Fibroblast of peridontal ligament (primary cell): ENCODE data around the gene CCDC57.

Experiments
- DNase-seq: peaks from one replicate; pipeline ENCODE4 v3.0.0-alpha.2; 2010; ENCODE audit errors: extremely low read depth

The CCDC57 gene

GRCh38 chr17:82062984-82063368 lies 149.7 kb downstream of the CCDC57 start:
- no peak for DNase-seq

GRCh38 chr17:82062076-82062983 lies 150.3 kb downstream of the CCDC57 start:
- no peak for DNase-seq

GRCh38 chr17:82061047-82061925 lies 151.4 kb downstream of the CCDC57 start:
- DNase-seq: no peak

GRCh38 chr17:82060614-82061013 lies 152.0 kb downstream of the CCDC57 start:
- DNase-seq: no peak

- DNase-seq: no peak
Measured at GRCh38 chr17:82060001-82060380, 152.7 kb downstream of the CCDC57 start.

GRCh38 chr17:82059272-82060000 lies 153.2 kb downstream of the CCDC57 start:
- DNase-seq: no peak

GRCh38 chr17:82058855-82059249 lies 153.8 kb downstream of the CCDC57 start:
- no peak for DNase-seq

GRCh38 chr17:82058230-82058854 lies 154.3 kb downstream of the CCDC57 start:
- DNase-seq: no peak

GRCh38 chr17:82056729-82057621 lies 155.7 kb downstream of the CCDC57 start:
- DNase-seq: no peak

GRCh38 chr17:82055965-82056728 lies 156.5 kb downstream of the CCDC57 start:
- DNase-seq: no peak

GRCh38 chr17:82055023-82055964 lies 157.3 kb downstream of the CCDC57 start:
- no peak for DNase-seq

GRCh38 chr17:82054351-82055022 lies 158.2 kb downstream of the CCDC57 start:
- no peak for DNase-seq

GRCh38 chr17:82053556-82054263 lies 158.9 kb downstream of the CCDC57 start:
- DNase-seq: no peak

GRCh38 chr17:82053130-82053529 lies 159.5 kb downstream of the CCDC57 start:
- DNase-seq: no peak

GRCh38 chr17:82052638-82053059 lies 160.0 kb downstream of the CCDC57 start:
- DNase-seq: no peak

- DNase-seq: peak; percentile 23
Measured at GRCh38 chr17:82051776-82052637, 160.6 kb downstream of the CCDC57 start, which contains the start of the genes GPS1 and RFNG. TSS of gene GPS1 (plus strand) at chr17:82051898. CDS start at chr17:82051932, 34 bp downstream. TSS of gene RFNG (minus strand) at chr17:82051811. CDS start at chr17:82051766, 45 bp downstream.
